ENCODE measurements around the gene CLIP2. TPM values are rescaled to one million over a fixed set of nuclear protein-coding genes. Genes with fewer than 3 reads are reported as not detected.

CLIP2 gene
- total and polyA plus RNA-seq, 2 of the 8 experiments (the other 6 are each of a cell fraction or from before 2014, with no cell fraction given): 8.3 to 41.5 TPM

GRCh38 chr7:74287303-74288033, 1.7 kb upstream of the CLIP2 start:
- Histone ChIP-seq H4K91ac (replicated peaks; ENCODE audit: insufficient read length, low read length) (no peak overlapping the region), H3K23ac (ENCODE audit: insufficient read length) (no peak overlapping the region), H2BK20ac (ENCODE audit: low read length) (peak overlapping the region; percentile 3; the same call in 1 of the 2 replicates), H3K27me3 (replicated peaks in 1 of 4; ENCODE audit: control insufficient read depth in 3 of 4, extremely low read depth in 1 of 4, insufficient read depth in 3 of 4, low read length in 3 of 4) (peaks cover 0 to 4% (median 0%) of the 10 kb centered on the region in 4 experiments; a peak in 3 of 7 replicates), H3K56ac (replicated peaks; ENCODE audit: insufficient read length, low read depth, low read length) (no peak overlapping the region), H3K4me3 (ENCODE audit: extremely low read depth in 1 of 4, insufficient read depth in 2 of 4, low read depth in 3 of 4, low read length in 4 of 4) (no peak overlapping the region), H3K4me2 (ENCODE audit: insufficient read depth in 1 of 2, low read depth in 2 of 2, low read length in 2 of 2) (no peak overlapping the region), H2BK120ac (replicated peaks; ENCODE audit: low read depth, low read length) (no peak overlapping the region), H3K23me2 (ENCODE audit: low read depth, low read length) (peaks cover 11% of the 10 kb centered on the region; the same call in 1 of the 2 replicates), H3K4me1 (replicated peaks in 1 of 4; ENCODE audit: control insufficient read depth in 3 of 4, insufficient read depth in 4 of 4, low read length in 3 of 4) (peaks cover 0 to 40% (median 22%) of the 10 kb centered on the region in 4 experiments; a peak in 6 of 7 replicates), H3K14ac (ENCODE audit: insufficient read length) (no peak overlapping the region), H3K36me3 (ENCODE audit: control insufficient read depth in 2 of 4, insufficient read depth in 4 of 4, low read length in 3 of 4) (no peaks in the 10 kb centered on the region), H2BK5ac (ENCODE audit: low read depth, low read length) (peak overlapping the region; percentile 75; the same call in 1 of the 2 replicates), H2BK15ac (ENCODE audit: low read length) (no peak overlapping the region), H3K4ac (replicated peaks; ENCODE audit: insufficient read length, low read depth, low read length) (peak overlapping the region; percentile 45), H4K8ac (ENCODE audit: extremely low read depth, insufficient read depth, low read length) (no peak overlapping the region), H2AFZ (ENCODE audit: low read length) (no peak overlapping the region), H2AK5ac (ENCODE audit: low read depth, low read length) (no peak overlapping the region), H4K20me1 (replicated peaks in 1 of 2; ENCODE audit: control insufficient read depth in 1 of 2, insufficient read depth in 2 of 2, low read length in 2 of 2) (peaks cover 6 to 14% of the 10 kb centered on the region in 2 experiments), H3K79me2 (ENCODE audit: control insufficient read depth in 1 of 2, insufficient read depth in 2 of 2, low read length in 2 of 2) (peaks cover 0 to 28% of the 10 kb centered on the region in 2 experiments; a peak in 2 of 4 replicates), H3K9me3 (ENCODE audit: insufficient read depth in 2 of 2, low read depth in 1 of 2, low read length in 1 of 2) (no peaks in the 10 kb centered on the region), H2BK12ac (ENCODE audit: low read depth, low read length) (peak overlapping the region; percentile 75; the same call in 1 of the 2 replicates), H3K9ac (replicated peaks in 1 of 4; ENCODE audit: extremely low read depth in 1 of 4, low read depth in 3 of 4, low read length in 3 of 4) (no peak overlapping the region), H4K5ac (ENCODE audit: insufficient read length, low read depth, low read length) (no peak overlapping the region), H3K18ac (ENCODE audit: extremely low read depth, low read length) (no peak overlapping the region), H3K27ac (ENCODE audit: low read depth, low read length) (no peak overlapping the region), H3K79me1 (ENCODE audit: low read depth, low read length) (peaks cover 4% of the 10 kb centered on the region)
- ChIA-PET CTCF (ENCODE audit: partially characterized antibody) (interaction anchor here (1.0 to 6.8 kb wide), 10 partner anchors 9 to 163 kb away, joined by 3 to 75 read pairs (median 6); partner anchors contain the start of gene RFC2), POLR2A (ENCODE audit: partially characterized antibody) (interaction anchor here (2.4 to 5.4 kb wide), 3 partner anchors 8 to 17 kb away, joined by 15 to 97 read pairs (median 21); no protein-coding TSS in a partner anchor)
- FAIRE-seq: no peak
- WGBS, 2 experiments (ENCODE audit: extremely low coverage in 1 of 2, insufficient coverage in 1 of 2, insufficient read length in 1 of 2, insufficient replicate concordance in 2 of 2, low coverage in 1 of 2, low lambda C conversion rate in 2 of 2, missing lambda C conversion rate in 1 of 2): 93% methylated on average over 7 of the region's 7 CpGs; no CpG with 5 or more reads in 1 of the 2 experiments
- DNase-seq (ENCODE audit: low read depth in 1 of 2, low spot score in 2 of 2): no peak
- TF ChIP-seq, protein P1, sequence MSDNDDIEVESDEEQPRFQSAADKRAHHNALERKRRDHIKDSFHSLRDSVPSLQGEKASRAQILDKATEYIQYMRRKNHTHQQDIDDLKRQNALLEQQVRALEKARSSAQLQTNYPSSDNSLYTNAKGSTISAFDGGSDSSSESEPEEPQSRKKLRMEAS (IDR thresholded peaks at IDR 0.05): no peak
- TF ChIP-seq CHD2 (IDR thresholded peaks at IDR 0.05; ENCODE audit: low read length): no peak
- TF ChIP-seq SP4 (IDR thresholded peaks at IDR 0.05; ENCODE audit: low read length): no peak
- TF ChIP-seq PHF8 (conservative IDR thresholded peaks at IDR 0.05; ENCODE audit: low read depth, low read length): no peak
- no peak for TF ChIP-seq KDM4A (IDR thresholded peaks at IDR 0.05; ENCODE audit: low read depth, low read length, severe bottlenecking)
- TF ChIP-seq POLR2A (IDR thresholded peaks at IDR 0.05; ENCODE audit: control extremely low read depth in 1 of 2, low read depth in 2 of 2, low read length in 2 of 2): no peak
